Right lobe of liver (tissue), 6 donors: ENCODE data around the gene LRIT2. TPM values are rescaled to one million over a fixed set of nuclear protein-coding genes. Genes with fewer than 3 reads are reported as not detected.

Source experiments
- ATAC-seq, 4 donors: fragments of 200-7000 bp; cut with Tn5 transposase; one replicate each; pipeline ENCODE4 v1.9.1; 2020; ENCODE audit warnings: mild to moderate bottlenecking in 4 of 4, moderate library complexity in 4 of 4
- DNase-seq, 3 donors: peaks; one replicate each; pipeline ENCODE4 v3.0.0-alpha.2; 2020
- H3K27ac ChIP-seq, 3 donors: fragments of 200-600 bp; one replicate each; pipeline ENCODE4 v1.8.0; 2022
- H3K27me3 ChIP-seq, 2 donors: fragments of 200-600 bp; one replicate each; pipeline ENCODE4 v1.8.0; 2022
- H3K36me3 ChIP-seq, 4 donors: fragments of 200-600 bp; sonication (generic) in 1 of 4; one replicate each; pipeline versions ENCODE4 v1.5.1 to v1.8.0; 2017 to 2022; ENCODE audit warnings: control low read depth in 1 of 4
- H3K4me1 ChIP-seq, 4 donors: fragments of 200-600 bp; sonication (generic) in 1 of 4; one replicate each; pipeline versions ENCODE4 v1.5.1 to v1.8.0; 2017 to 2022; ENCODE audit warnings: control low read depth in 1 of 4
- H3K4me3 ChIP-seq, 3 donors: fragments of 200-600 bp; one replicate each; pipeline ENCODE4 v1.8.0; 2022
- H3K9me3 ChIP-seq, 4 donors: fragments of 200-600 bp; sonication (generic) in 1 of 4; one replicate each; pipeline versions ENCODE4 v1.5.1 to v1.8.0; 2017 to 2022; ENCODE audit warnings: control low read depth in 1 of 4
- CTCF ChIP-seq, 4 donors: fragments of 200-600 bp in 3 of 4; fragments of 450-650 bp in 1 of 4; IDR thresholded peaks; one replicate each; pipeline versions ENCODE4 v1.5.1 to v1.8.0; 2016 to 2022; ENCODE audit warnings: antibody characterized with exemption in 4 of 4, mild to moderate bottlenecking in 2 of 4
- POLR2A ChIP-seq: fragments of 450-650 bp; IDR thresholded peaks from one replicate; pipeline ENCODE4 v1.6.1; 2017; ENCODE audit warnings: antibody characterized with exemption, mild to moderate bottlenecking
- WGBS: methylation state at CpG from one replicate; pipeline ENCODE4 v1.1.6; 2018; ENCODE audit warnings: low coverage, low lambda C conversion rate; ENCODE audit not compliant: insufficient coverage; ENCODE audit errors: missing lambda C conversion rate; 5-methylcytosine and 5-hydroxymethylcytosine counted together
- intact Hi-C, 2 donors: fragments of 100-400 bp; cut with DNase I; formaldehyde crosslinking; loops; one replicate each; pipeline versions ENCODE4 v1.11.2 to v1.14.1; 2022
- long read RNA-seq: library from polyadenylated mRNA; unstranded; transcript quantifications from one replicate; pipeline ENCODE4 v2.0.0, GENCODE V29; 2019
- total RNA-seq, 6 experiments: library from RNA; depleted of rRNA in 2 of 6; stranded (reverse); fragments of >200 nt in 2 of 6; fragmentation: NEBNext Ultra II Directional in 3 of 6; extraction: Animal tissue kit (Norgen Biotek cat#: 25700) in 3 of 6; gene quantifications; one replicate each; pipeline versions ENCODE4 v1.1.0 to v1.2.4, GENCODE V29; 2016 to 2023
- donor health status: DM: no; HTN: yes; CAD: no.
- donor health status: DM: no; HTN: no; CAD: no.
- donor health status: DM: no; HTN: no; CAD: no.
- donor health status: DM: no; HTN: yes; CAD: no.
- donor health status: DM: no; HTN: yes; CAD: no.

LRIT2 gene, protein sequence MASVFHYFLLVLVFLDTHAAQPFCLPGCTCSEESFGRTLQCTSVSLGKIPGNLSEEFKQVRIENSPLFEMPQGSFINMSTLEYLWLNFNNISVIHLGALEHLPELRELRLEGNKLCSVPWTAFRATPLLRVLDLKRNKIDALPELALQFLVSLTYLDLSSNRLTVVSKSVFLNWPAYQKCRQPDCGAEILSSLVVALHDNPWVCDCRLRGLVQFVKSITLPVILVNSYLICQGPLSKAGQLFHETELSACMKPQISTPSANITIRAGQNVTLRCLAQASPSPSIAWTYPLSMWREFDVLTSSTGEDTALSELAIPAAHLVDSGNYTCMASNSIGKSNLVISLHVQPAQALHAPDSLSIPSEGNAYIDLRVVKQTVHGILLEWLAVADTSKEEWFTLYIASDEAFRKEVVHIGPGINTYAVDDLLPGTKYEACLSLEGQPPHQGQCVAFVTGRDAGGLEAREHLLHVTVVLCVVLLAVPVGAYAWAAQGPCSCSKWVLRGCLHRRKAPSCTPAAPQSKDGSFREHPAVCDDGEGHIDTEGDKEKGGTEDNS
- total RNA-seq: not detected
- long read RNA-seq: 0 reads

GRCh38 chr10:84225427-84226173 lies at the start of gene LRIT2:
TSS of gene LRIT2 (minus strand) at chr10:84225544. CDS start at chr10:84225520, 24 bp downstream.
- no peaks in the 10 kb centered on the region for H3K4me1 ChIP-seq
- no peaks in the 10 kb centered on the region for H3K27me3 ChIP-seq
- intact Hi-C loops: no loop called here
- H3K9me3 ChIP-seq: no peaks in the 10 kb centered on the region
- DNase-seq (no peak), ATAC-seq (no peak)
- WGBS: 40% methylated on average over 6 of the region's 6 CpGs
- H3K4me3 ChIP-seq: no peak within 1 kb of the TSS
- TF ChIP-seq CTCF (IDR thresholded peaks at IDR 0.05) (no peak), POLR2A (no peak)
- H3K27ac ChIP-seq: no peak within 1 kb of the TSS
- no peaks in the 10 kb centered on the region for H3K36me3 ChIP-seq

- TF ChIP-seq CTCF (IDR thresholded peaks at IDR 0.05) (no peak), POLR2A (no peak)
- Histone ChIP-seq H3K9me3 (no peaks in the 10 kb centered on the region), H3K36me3 (no peaks in the 10 kb centered on the region), H3K4me1 (no peaks in the 10 kb centered on the region), H3K4me3 (no peak overlapping the region), H3K27me3 (no peaks in the 10 kb centered on the region), H3K27ac (no peak overlapping the region)
- no peak for DNase-seq
- ATAC-seq: no peak
- intact Hi-C loops: no loop called here
- WGBS: 38% methylated on average over 1 of the region's 1 CpG
Observed at GRCh38 chr10:84270708-84271107, 45.4 kb upstream of the LRIT2 start.

DNA sequence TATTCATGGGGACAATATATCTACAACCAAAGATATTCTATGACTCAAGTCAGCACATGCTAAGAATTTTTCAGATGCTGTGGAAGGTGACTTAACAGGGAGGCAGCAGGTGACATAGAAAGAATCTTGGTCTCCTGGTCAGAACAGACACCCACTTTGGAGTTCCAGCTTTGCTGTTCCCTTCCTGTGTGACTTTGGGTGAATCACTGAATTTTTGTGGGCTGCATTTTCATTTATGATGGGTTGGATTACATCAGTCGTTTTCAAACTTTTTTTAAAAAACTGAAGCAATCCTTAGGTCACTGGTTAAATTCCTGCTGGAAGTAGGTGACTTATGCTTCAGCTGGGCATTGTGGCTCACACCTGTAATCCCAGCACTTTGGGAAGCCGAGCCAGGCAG lies 44.4 kb upstream of the LRIT2 start:
- DNase-seq (no peak), ATAC-seq (no peak)
- intact Hi-C loops: no loop called here
- 32% methylated on average over 2 of the region's 2 CpGs for WGBS
- no peak overlapping the region for H3K4me3 ChIP-seq
- no peaks in the 10 kb centered on the region for H3K27me3 ChIP-seq
- no peaks in the 10 kb centered on the region for H3K36me3 ChIP-seq
- H3K9me3 ChIP-seq: no peaks in the 10 kb centered on the region
- no peak overlapping the region for H3K27ac ChIP-seq
- TF ChIP-seq CTCF (IDR thresholded peaks at IDR 0.05) (no peak), POLR2A (no peak)
- H3K4me1 ChIP-seq: no peaks in the 10 kb centered on the region

GRCh38 chr10:84269162-84269561 lies 43.8 kb upstream of the LRIT2 start:
- 33% methylated on average over 1 of the region's 1 CpG for WGBS
- Histone ChIP-seq H3K27me3 (no peaks in the 10 kb centered on the region), H3K36me3 (no peaks in the 10 kb centered on the region), H3K27ac (no peak overlapping the region), H3K4me1 (no peaks in the 10 kb centered on the region), H3K9me3 (no peaks in the 10 kb centered on the region), H3K4me3 (no peak overlapping the region)
- intact Hi-C loops: no loop called here
- no peak for DNase-seq
- TF ChIP-seq POLR2A (no peak), CTCF (IDR thresholded peaks at IDR 0.05) (no peak)
- ATAC-seq: no peak
